A549 (cell line): ENCODE measurements around the gene GRM7. TPM values are rescaled to one million over a fixed set of nuclear protein-coding genes. Genes with fewer than 3 reads are reported as not detected.

Experiments
- ATAC-seq, 2 experiments: fragments of 200-7000 bp in 1 of 2; fragments of >200 bp in 1 of 2; cut with Nextera tagmentation in 1 of 2; cut with Tn5 transposase in 1 of 2; 3 replicates each; pipeline versions ENCODE4 v1.8.0 to v1.9.1; 2018 to 2020; ENCODE audit warnings: mild to moderate bottlenecking in 1 of 2, moderate library complexity in 1 of 2
- CTCF ChIA-PET: fragments of 300-600 bp; sonication (Branson Sonifier 250); formaldehyde crosslinking; extraction: SDS; loops from one replicate; lab custom pipeline; 2021; ENCODE audit warnings: antibody characterized with exemption, inconsistent platforms; lab: Yijun Ruan, JAX
- POLR2A ChIA-PET: fragments of 350-600 bp; formaldehyde crosslinking; extraction: SDS; loops from one replicate; lab custom pipeline; 2021; ENCODE audit warnings: antibody characterized with exemption, inconsistent platforms; lab: Yijun Ruan, JAX
- DNase-seq, 2 experiments: peaks; one replicate each; pipeline versions ENCODE4 v3.0.0 to v3.0.0-alpha.2; 2011 to 2016; ENCODE audit warnings: low read depth in 1 of 2, low spot score in 1 of 2
- FAIRE-seq: peaks from 2 replicates; lab custom pipeline; 2011; peaks lifted over from hg19 to GRCh38; lab: Jason Lieb, UNC
- H3K27ac ChIP-seq, 2 experiments: fragments of >200 bp; sonication (Bioruptor Twin); formaldehyde crosslinking; 3 replicates each; pipeline ENCODE4 v1.5.1; 2016 to 2017
- H3K4me1 ChIP-seq: fragments of >200 bp; sonication (Bioruptor Twin); formaldehyde crosslinking; 3 replicates; pipeline ENCODE4 v1.6.1; 2016
- H3K4me2 ChIP-seq: fragments of >200 bp; sonication (Bioruptor Twin); formaldehyde crosslinking; 3 replicates; pipeline ENCODE4 v1.6.1; 2016
- H3K4me3 ChIP-seq: fragments of >200 bp; sonication (Bioruptor Twin); formaldehyde crosslinking; 3 replicates; pipeline ENCODE4 v1.5.1; 2016
- H3K9me3 ChIP-seq: fragments of >200 bp; sonication (Bioruptor Twin); formaldehyde crosslinking; 3 replicates; pipeline ENCODE4 v1.6.1; 2016
- BHLHE40 ChIP-seq: IDR thresholded peaks from 2 replicates; pipeline ENCODE4 v1.6.1; 2012; ENCODE audit warnings: low read depth, low read length, inconsistent platforms
- CEBPB ChIP-seq, 2 experiments: fragments of >200 bp in 1 of 2; sonication (Bioruptor Twin) in 1 of 2; formaldehyde crosslinking in 1 of 2; IDR thresholded peaks; 2 replicates each; pipeline ENCODE4 v1.6.1; 2012 to 2016
- CHD4 ChIP-seq: fragments of 200-600 bp; sonication (generic); IDR thresholded peaks from 2 replicates; pipeline ENCODE4 v1.6.1; 2016; ENCODE audit warnings: antibody characterized with exemption, mild to moderate bottlenecking, borderline replicate concordance
- EHF ChIP-seq: fragments of 250-450 bp; sonication (Bioruptor Pico); IDR thresholded peaks from 2 replicates; pipeline ENCODE4 v1.5.0; 2020; ENCODE audit warnings: mild to moderate bottlenecking
- EHMT2 ChIP-seq: fragments of 200-600 bp; sonication (generic); IDR thresholded peaks from 2 replicates; pipeline ENCODE4 v1.6.1; 2016; ENCODE audit warnings: antibody characterized with exemption, low read depth, mild to moderate bottlenecking, moderate library complexity
- EP300 ChIP-seq, 2 experiments: fragments of >200 bp; sonication (Bioruptor Twin); formaldehyde crosslinking; IDR thresholded peaks; 2 replicates in 1 of 2; 3 replicates in 1 of 2; pipeline ENCODE4 v1.6.1; 2016 to 2017
- FOXS1 ChIP-seq: fragments of 250-450 bp; sonication (Bioruptor Pico); IDR thresholded peaks from 2 replicates; pipeline ENCODE4 v1.5.0; 2020; ENCODE audit warnings: mild to moderate bottlenecking, moderate library complexity
- HDAC2 ChIP-seq: fragments of 200-600 bp; sonication (generic); IDR thresholded peaks from 2 replicates; pipeline ENCODE4 v1.6.1; 2016
- HOXB13 ChIP-seq: fragments of 250-450 bp; sonication (Bioruptor Pico); IDR thresholded peaks from 2 replicates; pipeline ENCODE4 v1.5.0; 2020; ENCODE audit warnings: low read depth, mild to moderate bottlenecking, moderate library complexity
- HOXB5 ChIP-seq: fragments of 250-450 bp; sonication (Bioruptor Pico); IDR thresholded peaks from 2 replicates; pipeline ENCODE4 v1.5.0; 2020; ENCODE audit warnings: mild to moderate bottlenecking, moderate library complexity
- KDM1A ChIP-seq: fragments of 200-600 bp; sonication (generic); IDR thresholded peaks from 2 replicates; pipeline ENCODE4 v1.6.1; 2016; ENCODE audit warnings: low read depth, mild to moderate bottlenecking
- NFE2L2 ChIP-seq: fragments of 150-350 bp; conservative IDR thresholded peaks from 2 replicates; pipeline ENCODE4 v1.6.1; 2014; ENCODE audit warnings: low read length
- NPAS2 ChIP-seq: fragments of 250-450 bp; sonication (Bioruptor Pico); IDR thresholded peaks from 2 replicates; pipeline ENCODE4 v1.8.0; 2022; ENCODE audit warnings: mild to moderate bottlenecking, moderate library complexity, borderline replicate concordance
- NR3C1 ChIP-seq: fragments of >200 bp; sonication (Bioruptor Twin); formaldehyde crosslinking; IDR thresholded peaks from 3 replicates; pipeline ENCODE4 v1.6.1; 2017
- PBX3 ChIP-seq: IDR thresholded peaks from 2 replicates; pipeline ENCODE4 v1.6.1; 2012
- POLR2A ChIP-seq: IDR thresholded peaks from 2 replicates; pipeline ENCODE4 v1.6.1; 2012; ENCODE audit warnings: mild to moderate bottlenecking, low read length
- POLR2AphosphoS2 ChIP-seq: conservative IDR thresholded peaks from 2 replicates; pipeline ENCODE4 v1.6.1; 2012; ENCODE audit warnings: low read length, improper control_type of control experiment, inconsistent platforms
- RARB ChIP-seq: fragments of 250-450 bp; sonication (Bioruptor Pico); IDR thresholded peaks from 2 replicates; pipeline ENCODE4 v1.8.0; 2021; ENCODE audit warnings: mild to moderate bottlenecking, moderate library complexity
- SMC3 ChIP-seq: fragments of >200 bp; sonication (Bioruptor Twin); formaldehyde crosslinking; IDR thresholded peaks from 3 replicates; pipeline ENCODE4 v1.6.1; 2018; ENCODE audit warnings: inconsistent platforms
- ZC3H11A ChIP-seq: fragments of 450-650 bp; IDR thresholded peaks from 2 replicates; pipeline ENCODE4 v1.6.1; 2014; ENCODE audit warnings: antibody characterized with exemption, mild to moderate bottlenecking
- ZSCAN20 ChIP-seq: fragments of 250-450 bp; sonication (Bioruptor Pico); IDR thresholded peaks from 2 replicates; pipeline ENCODE4 v1.8.0; 2022; ENCODE audit warnings: mild to moderate bottlenecking, moderate library complexity
- WGBS: methylation state at CpG from one replicate; pipeline ENCODE4 v1.1.6; 2017; ENCODE audit errors: missing lambda C conversion rate; 5-methylcytosine and 5-hydroxymethylcytosine counted together
- polyA plus RNA-seq, 4 experiments: library from polyadenylated mRNA; depleted of rRNA in 3 of 4; stranded (reverse); fragments of >200 nt; fragmentation: RNase III in 1 of 4; extraction: RNeasy Plus Mini Kit Qiagen cat#74134 plus additional on column Dnase treatment in 1 of 4; gene quantifications; 2 replicates in 3 of 4; 3 replicates in 1 of 4; pipeline ENCODE4 v1.2.3, GENCODE V29; 2011 to 2017
- TF ChIP-seq, protein P1 (sequence below): fragments of >200 bp; sonication (Bioruptor Twin); formaldehyde crosslinking; IDR thresholded peaks from 3 replicates; pipeline ENCODE4 v1.5.1; 2016

GRM7 gene
- polyA plus RNA-seq, 2 of the 4 experiments (the other 2 are of a cell fraction) = not detected

DNA sequence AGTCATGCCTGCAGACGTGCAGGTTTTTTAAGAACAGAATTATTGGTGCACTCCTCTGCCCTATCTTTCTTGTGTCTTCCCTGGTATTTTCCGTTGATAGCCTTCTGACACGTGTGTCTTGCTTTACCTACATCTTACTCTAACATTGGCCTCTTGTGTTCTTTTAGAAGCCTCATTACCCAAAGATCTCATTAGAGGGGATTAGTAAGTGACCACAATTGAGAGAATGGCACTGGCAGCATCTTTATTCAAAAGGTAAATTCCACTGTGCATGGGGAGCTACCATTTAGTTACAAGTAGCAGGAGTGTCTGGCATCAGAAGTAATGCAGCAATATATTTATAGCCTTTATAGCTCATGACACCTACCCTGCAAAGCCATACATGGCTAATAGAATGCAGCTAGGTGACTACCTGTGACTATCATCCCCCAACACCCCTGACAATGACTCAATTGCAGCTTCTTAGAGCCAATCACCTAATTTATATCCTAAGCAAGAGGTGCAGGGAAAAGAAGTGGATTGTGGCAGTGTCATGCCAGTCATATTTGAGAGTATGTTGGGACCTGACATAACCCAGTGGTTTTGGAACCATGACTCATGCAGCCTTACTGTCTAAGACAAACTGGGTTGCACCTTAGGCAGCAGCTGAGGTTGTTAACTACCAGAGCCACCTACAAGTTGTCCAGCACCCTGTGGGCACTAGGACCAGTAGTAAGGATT is 164.8 kb downstream of the GRM7 start:
- no peak for FAIRE-seq
- POLR2A ChIA-PET = no interaction called here
- WGBS = 1% methylated on average over 3 of the region's 3 CpGs
- TF ChIP-seq POLR2AphosphoS2 (no peak), PBX3 (no peak)
- no peak for ATAC-seq
- no peak for DNase-seq
- H3K27ac ChIP-seq = no peak overlapping the region
- no peaks in the 10 kb centered on the region for H3K4me1 ChIP-seq
- H3K9me3 ChIP-seq = no peaks in the 10 kb centered on the region
- H3K4me2 ChIP-seq = no peak overlapping the region
- CTCF ChIA-PET = no interaction called here
- H3K4me3 ChIP-seq = no peak overlapping the region

- no peak for FAIRE-seq
- Histone ChIP-seq H3K4me1 (no peaks in the 10 kb centered on the region), H3K9me3 (no peaks in the 10 kb centered on the region), H3K4me3 (no peak overlapping the region), H3K4me2 (no peak overlapping the region), H3K27ac (no peak overlapping the region)
- no peak for ATAC-seq
- TF ChIP-seq KDM1A (no peak), CEBPB (IDR thresholded peaks at IDR 0.05) (peak in 1 of 2 experiments; percentile 52; a peak in 2 of 4 replicates)
- WGBS = 36% methylated on average over 3 of the region's 3 CpGs
- ChIA-PET POLR2A (no interaction called here), CTCF (no interaction called here)
- no peak for DNase-seq
Measured at GRCh38 chr3:7029562-7029961, 168.6 kb downstream of the GRM7 start.

DNA sequence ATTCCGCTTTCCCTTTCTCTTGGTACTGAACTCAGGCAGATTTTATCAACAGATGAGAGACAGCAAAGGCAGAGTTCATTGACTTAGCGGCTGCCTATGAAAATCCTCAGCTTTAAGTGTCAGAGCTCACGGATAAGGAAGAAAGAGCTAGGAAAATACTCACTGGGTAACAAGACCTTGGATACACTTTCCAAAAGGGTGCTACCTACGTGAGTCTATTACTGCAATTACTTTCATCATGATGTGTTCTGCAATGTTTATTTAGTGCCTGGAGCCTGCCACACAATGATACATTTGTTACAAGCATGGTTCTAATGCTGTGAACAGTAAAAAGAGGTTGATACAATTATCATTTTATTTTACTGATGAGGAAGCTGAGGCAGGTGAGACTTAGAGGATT is 177.5 kb downstream of the GRM7 start:
- POLR2A ChIA-PET = no interaction called here
- H3K4me2 ChIP-seq = no peak overlapping the region
- H3K4me3 ChIP-seq = no peak overlapping the region
- CTCF ChIA-PET = no interaction called here
- FAIRE-seq = no peak
- DNase-seq = no peak
- H3K4me1 ChIP-seq = no peaks in the 10 kb centered on the region
- 6% methylated on average over 4 of the region's 4 CpGs for WGBS
- H3K27ac ChIP-seq = no peak overlapping the region
- H3K9me3 ChIP-seq = no peaks in the 10 kb centered on the region
- TF ChIP-seq, protein P1, sequence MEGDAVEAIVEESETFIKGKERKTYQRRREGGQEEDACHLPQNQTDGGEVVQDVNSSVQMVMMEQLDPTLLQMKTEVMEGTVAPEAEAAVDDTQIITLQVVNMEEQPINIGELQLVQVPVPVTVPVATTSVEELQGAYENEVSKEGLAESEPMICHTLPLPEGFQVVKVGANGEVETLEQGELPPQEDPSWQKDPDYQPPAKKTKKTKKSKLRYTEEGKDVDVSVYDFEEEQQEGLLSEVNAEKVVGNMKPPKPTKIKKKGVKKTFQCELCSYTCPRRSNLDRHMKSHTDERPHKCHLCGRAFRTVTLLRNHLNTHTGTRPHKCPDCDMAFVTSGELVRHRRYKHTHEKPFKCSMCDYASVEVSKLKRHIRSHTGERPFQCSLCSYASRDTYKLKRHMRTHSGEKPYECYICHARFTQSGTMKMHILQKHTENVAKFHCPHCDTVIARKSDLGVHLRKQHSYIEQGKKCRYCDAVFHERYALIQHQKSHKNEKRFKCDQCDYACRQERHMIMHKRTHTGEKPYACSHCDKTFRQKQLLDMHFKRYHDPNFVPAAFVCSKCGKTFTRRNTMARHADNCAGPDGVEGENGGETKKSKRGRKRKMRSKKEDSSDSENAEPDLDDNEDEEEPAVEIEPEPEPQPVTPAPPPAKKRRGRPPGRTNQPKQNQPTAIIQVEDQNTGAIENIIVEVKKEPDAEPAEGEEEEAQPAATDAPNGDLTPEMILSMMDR = no peak
- no peak for TF ChIP-seq HOXB5 (CRISPR knock-in tag)
- no peak for TF ChIP-seq POLR2A
- TF ChIP-seq POLR2AphosphoS2 = no peak
- no peak for TF ChIP-seq HDAC2
- no peak for TF ChIP-seq ZSCAN20 (CRISPR knock-in tag)
- no peak for TF ChIP-seq CHD4
- no peak for TF ChIP-seq EHF (CRISPR knock-in tag)
- TF ChIP-seq FOXS1 = no peak
- no peak for TF ChIP-seq HOXB13 (CRISPR knock-in tag)
- TF ChIP-seq EP300 (IDR thresholded peaks at IDR 0.05) = no peak
- no peak for TF ChIP-seq NR3C1
- TF ChIP-seq RARB (CRISPR knock-in tag) = no peak
- TF ChIP-seq SMC3 = no peak
- no peak for TF ChIP-seq EHMT2
- TF ChIP-seq ZC3H11A = no peak
- TF ChIP-seq NFE2L2 = no peak
- TF ChIP-seq NPAS2 = no peak
- TF ChIP-seq BHLHE40 = no peak
- ATAC-seq = no peak
